GM18873 (cell line): ENCODE data around the gene ADAMTS19.
"Not testable (repeated sequence)": the region's sequence is repeated elsewhere in the genome, so short reads cannot be mapped to it uniquely, and the experiment has no call there.

ENCODE experiments used
- ATAC-seq: cut with Tn5 transposase; IDR thresholded peaks from one replicate; pipeline ENCODE4 v1.9.1; 2021; ENCODE audit warnings: mild to moderate bottlenecking, moderate library complexity, moderate number of reproducible peaks; ENCODE audit not compliant: unreplicated experiment, low FRiP score

ADAMTS19 gene, protein sequence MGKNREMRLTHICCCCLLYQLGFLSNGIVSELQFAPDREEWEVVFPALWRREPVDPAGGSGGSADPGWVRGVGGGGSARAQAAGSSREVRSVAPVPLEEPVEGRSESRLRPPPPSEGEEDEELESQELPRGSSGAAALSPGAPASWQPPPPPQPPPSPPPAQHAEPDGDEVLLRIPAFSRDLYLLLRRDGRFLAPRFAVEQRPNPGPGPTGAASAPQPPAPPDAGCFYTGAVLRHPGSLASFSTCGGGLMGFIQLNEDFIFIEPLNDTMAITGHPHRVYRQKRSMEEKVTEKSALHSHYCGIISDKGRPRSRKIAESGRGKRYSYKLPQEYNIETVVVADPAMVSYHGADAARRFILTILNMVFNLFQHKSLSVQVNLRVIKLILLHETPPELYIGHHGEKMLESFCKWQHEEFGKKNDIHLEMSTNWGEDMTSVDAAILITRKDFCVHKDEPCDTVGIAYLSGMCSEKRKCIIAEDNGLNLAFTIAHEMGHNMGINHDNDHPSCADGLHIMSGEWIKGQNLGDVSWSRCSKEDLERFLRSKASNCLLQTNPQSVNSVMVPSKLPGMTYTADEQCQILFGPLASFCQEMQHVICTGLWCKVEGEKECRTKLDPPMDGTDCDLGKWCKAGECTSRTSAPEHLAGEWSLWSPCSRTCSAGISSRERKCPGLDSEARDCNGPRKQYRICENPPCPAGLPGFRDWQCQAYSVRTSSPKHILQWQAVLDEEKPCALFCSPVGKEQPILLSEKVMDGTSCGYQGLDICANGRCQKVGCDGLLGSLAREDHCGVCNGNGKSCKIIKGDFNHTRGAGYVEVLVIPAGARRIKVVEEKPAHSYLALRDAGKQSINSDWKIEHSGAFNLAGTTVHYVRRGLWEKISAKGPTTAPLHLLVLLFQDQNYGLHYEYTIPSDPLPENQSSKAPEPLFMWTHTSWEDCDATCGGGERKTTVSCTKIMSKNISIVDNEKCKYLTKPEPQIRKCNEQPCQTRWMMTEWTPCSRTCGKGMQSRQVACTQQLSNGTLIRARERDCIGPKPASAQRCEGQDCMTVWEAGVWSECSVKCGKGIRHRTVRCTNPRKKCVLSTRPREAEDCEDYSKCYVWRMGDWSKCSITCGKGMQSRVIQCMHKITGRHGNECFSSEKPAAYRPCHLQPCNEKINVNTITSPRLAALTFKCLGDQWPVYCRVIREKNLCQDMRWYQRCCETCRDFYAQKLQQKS

DNA sequence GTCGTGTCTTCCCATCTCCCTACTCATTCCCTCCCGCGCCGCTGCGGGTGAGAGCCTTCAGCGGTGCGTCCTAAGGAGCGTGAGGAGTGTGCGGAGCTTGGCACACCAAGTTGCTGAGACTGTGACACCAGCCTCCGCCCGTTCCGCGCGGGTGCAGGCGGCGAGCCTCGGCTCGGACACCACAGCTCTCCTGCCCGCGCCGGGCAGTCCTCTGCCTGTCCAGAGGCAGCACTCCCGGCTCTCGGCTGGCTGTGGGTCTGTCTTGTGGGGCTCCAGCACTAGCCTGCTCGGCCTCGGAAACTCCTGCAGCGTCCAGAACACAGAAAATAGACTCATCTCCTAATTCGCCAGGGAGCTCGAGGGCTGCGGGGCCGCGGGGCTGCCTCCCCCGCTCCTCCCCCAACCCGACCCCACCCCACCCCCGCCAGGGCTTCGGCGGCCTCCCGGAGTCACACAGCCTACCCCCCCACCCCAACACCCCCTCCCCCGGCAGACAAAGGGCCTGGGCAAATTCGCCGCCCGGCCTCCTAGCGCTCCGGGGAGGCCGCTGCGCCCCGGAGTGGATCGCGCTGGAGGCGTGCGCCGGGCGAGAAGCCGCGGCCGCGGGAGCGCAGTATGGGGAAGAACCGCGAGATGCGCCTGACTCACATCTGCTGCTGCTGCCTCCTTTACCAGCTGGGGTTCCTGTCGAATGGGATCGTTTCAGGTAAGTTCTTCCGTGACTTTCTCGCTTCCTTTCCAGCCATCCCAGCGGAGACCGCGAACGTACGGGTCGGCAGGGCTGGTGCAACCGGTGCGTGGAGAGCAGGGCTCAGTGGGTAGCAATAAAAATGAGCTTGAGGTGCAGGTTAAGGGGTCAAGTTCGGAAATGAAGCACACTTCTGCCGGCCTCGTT, at the start of gene ADAMTS19:
ADAMTS19 (plus strand) TSS at position 522 of the 895 bp plus-strand sequence; CDS start at position 616, 94 bp downstream.
- ATAC-seq: no peak

DNA sequence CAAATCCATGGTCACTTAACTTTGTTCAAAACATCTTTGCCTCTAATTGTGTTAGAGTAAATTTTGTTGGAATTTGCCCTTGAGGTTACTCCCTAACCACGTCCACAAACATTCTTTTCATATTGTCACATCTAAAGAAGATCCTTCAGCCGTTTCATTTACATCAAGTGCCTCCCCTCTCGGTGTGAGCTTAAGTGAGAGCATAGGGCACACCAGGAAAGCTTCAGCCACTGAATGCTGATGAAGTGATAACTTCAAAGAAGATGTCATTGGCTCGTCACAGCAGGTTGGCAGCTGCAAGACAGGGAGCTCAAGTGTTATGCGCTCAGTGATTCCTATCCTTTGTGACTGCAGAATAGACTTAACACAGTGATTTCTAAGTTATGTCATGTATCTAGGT, 49.6 kb upstream of the ADAMTS19 start:
- no peak for ATAC-seq

DNA sequence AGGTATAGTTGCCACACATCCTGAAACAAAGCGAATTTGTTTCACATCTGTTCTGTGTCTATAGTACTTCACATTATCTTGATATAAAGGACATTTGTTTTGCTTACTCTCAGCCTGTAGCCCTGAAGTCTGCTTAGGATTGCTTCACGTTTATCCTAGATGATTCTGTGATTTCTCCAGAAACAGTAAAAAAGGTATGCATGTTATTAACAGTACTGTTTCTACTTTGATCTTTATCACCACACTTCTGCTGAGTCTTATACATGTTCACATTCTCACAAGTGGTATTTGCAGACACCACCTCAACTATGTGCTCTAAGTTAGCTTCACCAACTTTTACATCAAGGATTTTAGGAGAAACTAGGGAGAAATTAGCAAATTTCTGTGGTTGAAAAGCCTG, 47.4 kb upstream of the ADAMTS19 start:
- no peak for ATAC-seq

DNA sequence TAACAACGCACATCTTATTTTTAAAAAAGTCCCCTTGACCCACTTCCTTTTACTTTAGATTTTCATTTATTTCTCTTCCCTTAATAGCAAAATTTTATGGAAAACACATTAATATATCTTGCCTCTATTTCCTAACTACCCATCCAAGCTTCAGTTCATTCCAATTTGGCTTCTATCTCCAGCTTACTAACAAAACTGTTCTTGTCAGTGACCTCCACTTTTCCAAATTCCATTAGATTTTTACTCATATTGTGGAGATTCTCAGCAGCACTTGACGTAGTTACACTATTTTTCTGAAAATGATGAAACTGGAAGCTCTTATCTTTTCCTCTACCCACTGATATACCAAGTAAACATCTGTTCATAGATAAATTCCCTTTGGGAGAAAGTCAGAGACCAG, 46.5 kb upstream of the ADAMTS19 start:
- no peak for ATAC-seq

DNA sequence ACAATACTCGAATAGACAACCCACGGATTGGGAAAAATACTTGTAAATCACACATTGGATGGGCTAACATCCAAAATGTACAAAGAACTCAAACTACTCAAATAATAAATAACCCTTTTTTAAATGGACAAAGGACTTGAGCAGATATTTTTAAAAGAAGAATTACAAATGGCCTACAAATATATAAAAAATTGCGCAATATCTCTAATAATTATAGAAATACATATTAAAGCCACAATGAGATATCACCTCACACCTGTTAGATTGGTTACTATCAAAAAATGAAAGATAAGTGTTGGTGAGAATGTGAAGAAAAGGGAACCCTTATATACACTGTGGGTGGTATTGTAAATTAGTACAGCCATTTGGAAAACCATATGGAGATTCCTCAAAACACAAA, 40.8 kb upstream of the ADAMTS19 start:
- ATAC-seq: no peak

DNA sequence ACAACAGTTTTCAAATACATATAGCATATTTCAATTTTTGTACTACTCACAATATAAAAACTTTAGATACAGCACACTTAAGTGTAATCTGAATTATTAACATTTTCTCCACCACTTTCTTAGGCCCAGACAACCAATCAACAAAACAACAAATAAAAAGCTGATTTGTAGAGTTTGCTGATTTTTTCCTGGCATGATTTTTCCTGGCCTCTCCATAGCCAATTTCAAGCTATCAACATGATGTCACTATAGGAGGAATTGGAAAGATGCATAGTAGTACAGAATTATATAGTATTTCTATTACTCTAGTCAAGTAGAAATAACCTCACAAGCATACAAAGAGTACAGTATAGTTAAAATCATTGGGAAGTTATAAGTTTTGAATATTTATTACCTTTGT, 35.1 kb upstream of the ADAMTS19 start:
- ATAC-seq: no peak

DNA sequence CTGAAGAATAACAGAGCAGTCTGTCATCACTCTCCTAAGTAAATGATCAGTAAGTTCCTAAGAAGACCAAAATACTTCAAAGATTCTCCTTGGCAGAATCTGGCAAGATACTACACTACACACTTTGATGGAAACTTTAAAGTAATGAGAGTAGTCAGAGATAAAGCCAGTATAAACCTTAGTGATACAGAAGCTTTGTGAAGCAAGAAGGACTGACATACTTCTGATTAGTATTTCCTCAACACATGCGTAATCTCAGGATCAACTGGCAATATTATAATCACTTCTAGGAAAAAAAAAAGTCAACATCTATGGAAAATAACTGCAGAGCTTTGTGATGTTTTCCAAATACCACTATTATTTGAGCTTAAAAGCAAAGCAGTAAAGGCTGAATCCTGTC, 34.0 kb upstream of the ADAMTS19 start:
- no peak for ATAC-seq

DNA sequence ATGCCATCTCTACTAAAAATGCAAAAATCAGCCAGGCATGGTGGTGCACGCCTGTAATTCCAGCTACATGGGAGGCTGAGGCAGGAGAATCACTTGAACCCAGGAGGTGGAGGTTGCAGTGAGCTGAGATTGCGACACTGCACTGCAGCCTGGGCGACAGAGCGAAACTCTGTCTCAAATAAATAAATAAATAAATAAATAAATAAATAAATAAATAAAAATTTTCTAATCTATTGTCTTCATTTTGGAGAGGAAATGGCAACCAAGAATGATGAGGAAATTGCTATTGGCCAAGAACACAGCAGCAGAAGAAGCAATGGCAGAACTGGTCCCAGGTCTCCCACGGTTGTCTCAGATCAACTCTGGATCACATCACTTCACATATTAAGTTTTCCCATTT, 31.5 kb upstream of the ADAMTS19 start:
- not testable (repeated sequence) for ATAC-seq

DNA sequence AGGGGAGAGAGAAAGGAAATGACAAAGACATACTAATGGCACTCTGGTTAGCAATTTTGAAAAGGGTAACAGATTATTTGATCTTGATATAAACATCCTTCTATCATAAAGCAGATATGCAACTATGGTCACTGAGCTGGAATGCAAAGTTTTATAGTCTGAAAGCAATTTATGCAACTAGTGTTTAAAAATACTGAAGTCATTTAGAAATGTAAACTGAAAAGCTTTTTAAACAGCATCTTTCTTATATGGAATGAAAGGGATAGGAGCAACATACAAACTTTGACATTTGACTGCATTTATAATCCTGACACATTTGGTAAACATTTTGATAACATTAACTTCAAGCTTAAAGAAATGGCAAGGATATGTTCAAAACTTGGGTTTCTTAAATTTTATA, 28.7 kb upstream of the ADAMTS19 start:
- ATAC-seq: no peak

DNA sequence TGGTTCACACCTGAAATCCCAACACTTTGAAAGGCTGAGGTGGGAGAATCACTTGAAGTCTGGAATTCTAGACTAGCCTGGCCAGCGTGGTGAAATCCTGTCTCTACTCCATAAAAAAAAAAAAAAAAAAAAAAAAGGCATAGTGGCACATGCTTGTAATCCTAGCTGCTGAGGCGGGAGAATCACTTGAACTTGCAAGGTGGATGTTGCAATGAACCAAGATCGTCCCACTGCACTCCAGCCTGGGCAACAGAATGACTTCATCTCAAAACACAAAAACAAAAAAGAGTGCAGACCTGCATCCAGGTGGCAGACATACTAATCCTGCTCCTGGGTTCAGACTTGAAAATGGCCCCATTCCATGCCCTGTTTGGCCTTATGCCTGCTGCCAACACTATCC, 21.8 kb upstream of the ADAMTS19 start:
- ATAC-seq: no peak

DNA sequence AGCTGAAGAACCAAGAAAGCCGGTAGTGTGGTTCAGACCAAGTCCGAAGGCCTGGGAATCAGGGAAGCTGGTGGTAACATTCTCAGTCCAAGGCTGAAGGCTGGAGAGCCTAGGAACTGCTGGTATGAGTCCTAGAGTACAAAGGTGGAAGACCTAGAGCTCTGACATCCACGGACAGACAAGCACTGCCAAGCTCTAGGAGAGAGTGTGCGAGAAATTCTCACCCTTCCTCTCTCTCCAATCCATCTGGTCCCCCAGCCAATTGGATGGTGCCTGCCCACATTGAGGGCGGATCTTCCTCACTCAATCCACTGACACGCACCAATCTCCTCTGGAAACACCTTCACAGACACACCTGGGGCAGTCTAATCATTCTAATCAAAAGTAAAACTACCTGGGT, 19.7 kb upstream of the ADAMTS19 start:
- no peak for ATAC-seq

DNA sequence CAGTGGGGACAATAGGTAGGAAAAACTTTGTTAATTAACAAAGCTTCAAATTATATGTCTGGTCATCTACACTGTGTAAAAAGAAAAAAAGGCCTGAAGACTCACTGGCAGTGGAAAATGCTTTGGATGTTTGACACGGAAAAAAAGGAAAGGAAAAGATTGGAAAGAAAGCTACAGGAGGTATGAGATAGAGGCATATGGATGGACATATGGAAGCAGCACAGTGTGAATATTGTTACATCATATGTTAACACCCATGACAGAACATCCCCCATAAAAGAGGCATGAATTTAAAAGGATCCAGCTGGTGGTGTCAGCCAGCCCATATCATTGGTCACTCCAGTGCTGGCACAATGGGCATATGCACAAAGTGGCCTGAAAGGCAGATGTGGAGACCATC, 19.0 kb upstream of the ADAMTS19 start:
- ATAC-seq: no peak

DNA sequence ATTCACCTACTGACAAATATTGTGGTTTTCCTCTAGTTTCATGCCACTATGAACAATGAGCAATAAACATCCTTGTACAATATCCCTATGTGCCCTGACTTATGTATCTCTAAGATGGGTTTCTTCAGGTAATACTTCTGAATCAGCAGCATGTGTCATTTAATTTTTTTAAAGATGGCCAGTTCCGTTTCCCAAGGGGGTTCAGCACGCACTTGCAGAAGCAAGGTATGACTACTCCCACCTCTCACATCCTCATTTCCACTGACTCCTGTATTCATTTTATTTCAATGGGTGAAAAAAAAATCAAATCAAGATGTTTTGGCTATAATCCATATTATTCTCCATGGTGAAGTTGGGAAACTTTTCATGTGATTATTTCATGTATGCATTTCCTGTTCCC, 14.7 kb upstream of the ADAMTS19 start:
- no peak for ATAC-seq

DNA sequence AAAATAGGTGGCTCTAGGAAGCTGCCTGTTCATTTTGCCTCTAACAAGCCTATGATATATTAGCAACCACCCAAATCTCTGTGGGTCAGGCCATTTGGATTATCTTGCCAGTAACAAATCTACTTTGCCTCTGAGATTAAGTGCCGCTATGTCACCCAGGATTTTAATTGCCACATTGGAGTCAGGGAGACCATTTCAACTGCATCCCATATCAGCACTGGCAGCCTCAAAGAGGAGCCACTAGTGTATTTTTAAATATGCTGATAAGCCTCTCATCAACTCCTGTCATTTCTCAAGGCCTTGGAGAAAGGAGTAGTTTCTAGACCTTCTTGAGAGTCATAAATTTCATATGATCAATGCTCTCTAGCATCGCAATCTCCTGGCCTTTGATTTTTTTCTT, 12.1 kb upstream of the ADAMTS19 start:
- no peak for ATAC-seq

DNA sequence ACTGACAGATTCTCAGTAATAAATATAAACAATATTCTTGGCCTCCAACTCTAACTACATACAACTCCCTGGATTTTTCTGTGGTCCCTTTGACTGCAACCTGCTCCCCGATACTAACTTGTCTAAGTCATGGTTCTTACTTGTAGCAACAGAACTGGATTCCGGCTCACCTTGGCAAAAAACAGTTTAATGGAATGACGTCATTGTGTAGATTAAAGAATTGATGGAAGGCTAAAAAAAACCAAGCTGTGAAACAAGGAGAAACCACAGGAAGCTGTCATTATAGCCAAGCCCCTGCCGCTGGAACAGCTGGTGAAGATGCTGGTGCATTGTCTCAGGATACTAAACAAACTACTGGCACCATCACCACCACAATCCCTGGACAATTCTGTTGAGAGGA, 11.4 kb upstream of the ADAMTS19 start:
- ATAC-seq: no peak

DNA sequence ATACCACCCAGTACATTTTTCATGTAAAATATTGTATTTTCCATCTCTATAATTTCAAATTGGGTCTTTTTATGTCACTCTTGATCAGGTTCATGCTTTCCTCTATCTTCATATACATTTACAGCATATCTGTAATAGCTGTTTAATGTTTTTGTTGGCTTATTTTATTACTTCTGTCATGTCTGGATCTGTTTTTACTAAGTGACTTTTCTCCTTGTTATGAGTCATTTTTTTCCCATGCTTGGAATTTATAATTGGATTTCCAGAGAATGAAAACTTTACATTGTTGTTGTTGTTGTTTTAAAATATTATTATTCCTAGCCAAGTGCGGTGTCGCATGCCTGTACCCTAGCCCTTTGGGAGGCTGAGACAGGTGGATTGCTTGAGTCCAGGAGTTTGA, 5.6 kb upstream of the ADAMTS19 start:
- no peak for ATAC-seq

DNA sequence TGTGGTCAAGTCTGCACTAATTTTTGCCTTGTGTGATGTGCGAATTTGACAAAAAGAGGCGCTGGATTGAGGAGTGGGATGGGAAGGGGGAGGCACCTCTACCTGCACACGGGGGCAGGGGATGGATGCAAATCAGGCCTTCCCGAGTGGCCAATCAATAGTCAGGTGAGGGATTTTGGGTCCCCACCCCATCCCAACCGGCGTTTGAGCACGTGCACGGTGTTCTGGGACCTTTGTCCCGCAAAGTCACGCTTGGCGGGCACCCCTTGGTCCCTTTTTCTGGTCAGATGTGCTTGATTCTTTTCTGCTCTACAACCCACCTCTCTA, 685 bp upstream of the ADAMTS19 start:
- no peak for ATAC-seq

DNA sequence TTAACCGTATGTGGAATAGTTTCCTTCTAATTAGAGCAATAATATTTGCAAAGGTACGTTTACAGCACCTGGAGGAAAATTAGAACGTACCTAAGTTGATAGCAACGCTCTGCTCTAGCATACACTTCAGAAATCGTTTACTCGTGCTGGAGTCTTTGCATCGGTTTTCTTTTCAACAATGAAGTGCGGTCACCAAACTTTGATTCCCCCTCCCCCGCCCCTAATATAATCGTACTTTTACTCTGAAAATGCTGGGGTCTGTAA, 506 bp downstream of the ADAMTS19 start:
- ATAC-seq: no peak

DNA sequence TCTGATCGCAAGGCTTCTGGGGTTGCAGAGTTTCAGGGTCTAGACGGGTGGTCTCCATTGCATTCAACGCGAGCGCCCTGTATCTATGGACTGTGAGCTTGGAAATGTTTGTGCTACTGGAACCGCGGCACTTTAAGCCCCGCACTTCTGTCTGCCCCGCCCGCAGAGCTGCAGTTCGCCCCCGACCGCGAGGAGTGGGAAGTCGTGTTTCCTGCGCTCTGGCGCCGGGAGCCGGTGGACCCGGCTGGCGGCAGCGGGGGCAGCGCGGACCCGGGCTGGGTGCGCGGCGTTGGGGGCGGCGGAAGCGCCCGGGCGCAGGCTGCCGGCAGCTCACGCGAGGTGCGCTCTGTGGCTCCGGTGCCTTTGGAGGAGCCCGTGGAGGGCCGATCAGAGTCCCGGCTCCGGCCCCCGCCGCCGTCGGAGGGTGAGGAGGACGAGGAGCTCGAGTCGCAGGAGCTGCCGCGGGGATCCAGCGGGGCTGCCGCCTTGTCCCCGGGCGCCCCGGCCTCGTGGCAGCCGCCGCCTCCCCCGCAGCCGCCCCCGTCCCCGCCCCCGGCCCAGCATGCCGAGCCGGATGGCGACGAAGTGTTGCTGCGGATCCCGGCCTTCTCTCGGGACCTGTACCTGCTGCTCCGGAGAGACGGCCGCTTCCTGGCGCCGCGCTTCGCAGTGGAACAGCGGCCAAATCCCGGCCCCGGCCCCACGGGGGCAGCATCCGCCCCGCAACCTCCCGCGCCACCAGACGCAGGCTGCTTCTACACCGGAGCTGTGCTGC, 1.0 kb downstream of the ADAMTS19 start:
- no peak for ATAC-seq
